Karpas-422 (cell line): ENCODE results near the gene GAB1. TPM values are rescaled to one million over a fixed set of nuclear protein-coding genes. Genes with fewer than 3 reads are reported as not detected.

Experiments used
- DNase-seq: peaks from one replicate; pipeline ENCODE4 v3.0.0-alpha.2; 2015
- H2AFZ ChIP-seq: fragments of 200-600 bp; sonication (generic); 2 replicates; pipeline ENCODE4 v1.6.1; 2014; ENCODE audit warnings: antibody characterized with exemption, low read length, mixed read lengths
- H3K27ac ChIP-seq: fragments of 200-600 bp; sonication (generic); 2 replicates; pipeline ENCODE4 v1.5.1; 2014; ENCODE audit warnings: mild to moderate bottlenecking, low read length, moderate library complexity
- H3K27me3 ChIP-seq: fragments of 200-600 bp; sonication (generic); 2 replicates; pipeline ENCODE4 v1.6.1; 2014; ENCODE audit warnings: low read length, mixed read lengths
- H3K36me3 ChIP-seq: fragments of 200-600 bp; sonication (generic); 2 replicates; pipeline ENCODE4 v1.6.1; 2014; ENCODE audit warnings: low read length, mixed read lengths; ENCODE audit not compliant: insufficient read depth
- H3K4me1 ChIP-seq: fragments of 200-600 bp; sonication (generic); 2 replicates; pipeline ENCODE4 v1.6.1; 2014; ENCODE audit warnings: mild to moderate bottlenecking, low read length, mixed read lengths
- H3K4me2 ChIP-seq: fragments of 200-600 bp; sonication (generic); 2 replicates; pipeline ENCODE4 v1.6.1; 2014; ENCODE audit warnings: low read length, low read depth, mild to moderate bottlenecking; ENCODE audit not compliant: poor library complexity, severe bottlenecking
- H3K4me3 ChIP-seq: fragments of 200-600 bp; sonication (generic); 2 replicates; pipeline ENCODE4 v1.5.1; 2014; ENCODE audit warnings: mild to moderate bottlenecking, antibody characterized with exemption, low read length, mixed read lengths
- H3K79me2 ChIP-seq: fragments of 200-600 bp; sonication (generic); 2 replicates; pipeline ENCODE4 v1.6.1; 2014; ENCODE audit warnings: mild to moderate bottlenecking, low read length, mixed read lengths
- H3K9ac ChIP-seq: fragments of 200-600 bp; sonication (generic); 2 replicates; pipeline ENCODE4 v1.6.0; 2014; ENCODE audit warnings: low read length
- H3K9me2 ChIP-seq: fragments of 200-600 bp; sonication (generic), shearing (Covaris generic); replicated peaks from 2 replicates; pipeline ENCODE4 v1.6.0; 2014; ENCODE audit warnings: mild to moderate bottlenecking, low read length, moderate library complexity; ENCODE audit not compliant: insufficient read depth
- H3K9me3 ChIP-seq: fragments of 300-700, 200-600 bp; sonication (generic); 2 replicates; pipeline ENCODE4 v1.6.1; 2014; ENCODE audit warnings: low read length, mixed read lengths
- H4K20me1 ChIP-seq: fragments of 200-600 bp; sonication (generic); 2 replicates; pipeline ENCODE4 v1.6.1; 2014; ENCODE audit warnings: mild to moderate bottlenecking, antibody characterized with exemption, low read length, low read depth; ENCODE audit not compliant: insufficient read depth
- total RNA-seq: library from RNA; depleted of rRNA; stranded (reverse); fragments of >200 nt; shearing (Covaris generic); gene quantifications from 2 replicates; pipeline ENCODE4 v1.2.3, GENCODE V29; 2014; ENCODE audit warnings: low replicate concordance; rRNA removed

GAB1 gene
- total RNA-seq: 0.58 TPM in 1 of 2 replicates, not detected in the other

DNA sequence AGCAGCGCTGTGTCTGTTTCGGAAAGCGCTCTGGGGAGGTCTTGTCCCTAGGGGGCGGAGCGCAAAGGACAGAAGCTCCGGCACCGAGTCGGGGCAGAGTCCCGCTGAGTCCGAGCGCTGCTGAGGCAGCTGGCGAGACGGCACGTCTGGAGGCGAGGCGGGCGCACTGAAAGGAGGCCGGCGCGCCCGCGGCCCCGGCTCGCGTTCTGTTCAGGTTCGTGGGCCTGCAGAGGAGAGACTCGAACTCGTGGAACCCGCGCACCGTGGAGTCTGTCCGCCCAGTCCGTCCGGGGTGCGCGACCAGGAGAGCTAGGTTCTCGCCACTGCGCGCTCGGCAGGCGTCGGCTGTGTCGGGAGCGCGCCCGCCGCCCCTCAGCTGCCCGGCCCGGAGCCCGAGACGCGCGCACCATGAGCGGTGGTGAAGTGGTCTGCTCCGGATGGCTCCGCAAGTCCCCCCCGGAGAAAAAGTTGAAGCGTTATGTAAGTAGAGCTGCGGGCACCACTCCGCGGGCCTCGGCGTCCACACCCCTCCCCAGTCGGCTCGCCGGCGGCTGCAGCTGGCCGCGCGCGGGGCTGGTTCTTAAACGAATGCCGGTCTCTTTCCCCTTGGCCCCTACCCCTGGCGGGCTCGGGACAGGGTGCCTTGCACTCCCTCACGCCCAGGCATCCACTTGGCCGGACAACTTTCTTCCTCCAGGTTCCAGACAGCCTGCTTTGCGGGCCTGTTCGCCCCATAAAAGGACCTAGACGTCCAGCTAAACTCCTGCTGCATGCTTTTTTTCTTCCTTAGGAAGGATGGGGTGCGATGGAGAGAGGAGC lies at the start of gene GAB1:
TSS of gene GAB1 (plus strand) at position 96 of the 819 bp plus-strand sequence. CDS start at position 409, 313 bp downstream.
- no peak within 1 kb of the TSS for H3K4me2 ChIP-seq
- H3K4me1 ChIP-seq: no peaks in the 10 kb centered on the region
- no peak within 1 kb of the TSS for H2AFZ ChIP-seq
- no peak within 1 kb of the TSS for H3K4me3 ChIP-seq
- H3K79me2 ChIP-seq: no peaks in the 10 kb centered on the region
- DNase-seq: no peak
- no peaks in the 10 kb centered on the region for H3K27me3 ChIP-seq
- H3K9me3 ChIP-seq: no peaks in the 10 kb centered on the region; the same call in 1 of the 2 replicates
- no peak within 1 kb of the TSS for H3K9ac ChIP-seq
- no peaks in the 10 kb centered on the region for H3K9me2 ChIP-seq
- no peaks in the 10 kb centered on the region for H4K20me1 ChIP-seq
- no peak within 1 kb of the TSS for H3K27ac ChIP-seq
- no peaks in the 10 kb centered on the region for H3K36me3 ChIP-seq

DNA sequence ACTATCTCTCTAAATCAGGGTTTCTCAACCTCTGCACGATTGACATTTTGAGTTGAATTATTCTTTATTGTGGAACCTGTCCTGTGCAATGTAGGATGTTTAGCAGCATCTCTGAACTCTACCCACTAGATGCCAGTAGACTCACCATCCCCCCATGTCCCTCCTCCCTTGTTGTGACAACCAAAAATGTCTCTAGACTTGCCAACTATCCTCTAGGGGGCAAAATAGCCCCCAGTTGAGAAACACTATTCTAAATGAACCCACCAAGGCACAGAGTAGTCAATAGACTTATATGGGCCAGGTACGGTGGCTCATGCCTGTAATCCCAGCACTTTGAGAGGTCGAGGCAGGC lies 49.1 kb upstream of the GAB1 start:
- Histone ChIP-seq H3K9me3 (no peaks in the 10 kb centered on the region), H3K9ac (no peak overlapping the region), H3K4me1 (no peaks in the 10 kb centered on the region), H3K9me2 (no peaks in the 10 kb centered on the region), H4K20me1 (no peaks in the 10 kb centered on the region), H3K36me3 (no peaks in the 10 kb centered on the region), H3K27ac (no peak overlapping the region), H3K4me2 (no peak overlapping the region), H3K4me3 (no peak overlapping the region), H3K79me2 (no peaks in the 10 kb centered on the region), H2AFZ (no peak overlapping the region), H3K27me3 (no peaks in the 10 kb centered on the region)
- no peak for DNase-seq

DNA sequence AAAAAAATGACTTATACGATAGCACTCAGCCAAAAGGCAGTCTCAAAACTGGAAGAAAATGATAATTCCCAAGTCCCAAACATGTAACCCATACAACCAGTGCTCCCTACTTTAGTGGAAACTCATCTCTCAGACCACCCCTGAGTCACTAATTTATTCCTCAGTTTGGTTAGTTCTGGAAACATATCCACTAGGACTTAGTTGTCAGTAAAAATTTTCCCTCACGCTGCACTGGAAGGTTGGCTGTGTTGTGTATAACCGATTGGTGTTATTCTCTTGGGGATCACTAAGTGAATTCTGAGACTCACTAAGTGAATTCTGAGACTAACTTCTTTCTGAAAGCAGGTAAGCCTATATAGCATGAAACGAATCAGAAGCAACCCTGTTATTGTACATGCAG lies 48.5 kb upstream of the GAB1 start:
- no peak for DNase-seq
- Histone ChIP-seq H3K9ac (no peak overlapping the region), H3K9me3 (no peaks in the 10 kb centered on the region), H3K79me2 (no peaks in the 10 kb centered on the region), H3K27me3 (no peaks in the 10 kb centered on the region), H3K4me1 (no peaks in the 10 kb centered on the region), H2AFZ (no peak overlapping the region), H3K36me3 (no peaks in the 10 kb centered on the region), H3K9me2 (no peaks in the 10 kb centered on the region), H4K20me1 (no peaks in the 10 kb centered on the region), H3K4me2 (no peak overlapping the region), H3K27ac (no peak overlapping the region), H3K4me3 (no peak overlapping the region)

DNA sequence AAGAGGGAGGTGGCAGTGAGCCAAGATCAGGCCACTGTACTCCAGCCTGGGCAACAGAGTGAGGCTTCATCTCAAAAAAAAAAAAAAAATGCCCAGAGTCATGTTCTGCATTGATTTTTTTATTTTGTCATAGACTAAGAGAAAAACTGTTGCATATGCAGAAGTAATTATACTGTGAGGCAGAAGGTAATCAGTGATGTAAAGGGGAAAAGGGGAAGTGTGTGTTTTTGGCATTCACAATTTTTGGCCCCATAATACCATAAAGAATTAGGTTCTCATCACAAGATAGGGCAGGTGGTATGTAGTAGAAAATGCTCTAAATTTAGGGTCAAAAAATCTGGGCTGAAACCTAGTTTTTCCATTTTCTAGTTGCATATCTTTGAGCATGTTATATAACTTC lies 47.3 kb upstream of the GAB1 start:
- Histone ChIP-seq H3K9ac (no peak overlapping the region), H3K36me3 (no peaks in the 10 kb centered on the region), H3K4me2 (no peak overlapping the region), H3K4me1 (no peaks in the 10 kb centered on the region), H3K9me3 (no peaks in the 10 kb centered on the region), H3K4me3 (no peak overlapping the region), H3K79me2 (no peaks in the 10 kb centered on the region), H3K9me2 (no peaks in the 10 kb centered on the region), H3K27ac (no peak overlapping the region), H2AFZ (no peak overlapping the region), H3K27me3 (no peaks in the 10 kb centered on the region), H4K20me1 (no peaks in the 10 kb centered on the region)
- no peak for DNase-seq

DNA sequence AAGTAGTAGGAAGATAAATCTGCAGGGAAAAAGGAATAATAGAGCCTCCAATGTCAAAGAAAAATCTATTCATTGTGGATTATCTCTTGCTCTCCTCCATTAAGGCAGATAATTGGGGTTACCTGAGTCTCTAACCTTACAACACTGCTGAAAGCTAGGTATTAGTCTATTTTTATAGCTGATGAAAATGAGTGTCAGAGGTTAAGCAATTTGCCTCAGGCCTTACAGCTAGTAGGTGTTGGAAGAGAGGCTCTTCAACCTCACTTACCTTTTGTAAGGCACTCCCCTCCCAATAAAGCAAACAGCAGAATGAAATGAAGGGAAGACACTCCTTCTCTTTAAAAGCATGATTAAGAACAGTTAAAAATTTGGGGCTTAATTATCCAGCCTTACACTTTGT lies 45.4 kb upstream of the GAB1 start:
- H3K9me2 ChIP-seq: no peaks in the 10 kb centered on the region
- no peak for DNase-seq

DNA sequence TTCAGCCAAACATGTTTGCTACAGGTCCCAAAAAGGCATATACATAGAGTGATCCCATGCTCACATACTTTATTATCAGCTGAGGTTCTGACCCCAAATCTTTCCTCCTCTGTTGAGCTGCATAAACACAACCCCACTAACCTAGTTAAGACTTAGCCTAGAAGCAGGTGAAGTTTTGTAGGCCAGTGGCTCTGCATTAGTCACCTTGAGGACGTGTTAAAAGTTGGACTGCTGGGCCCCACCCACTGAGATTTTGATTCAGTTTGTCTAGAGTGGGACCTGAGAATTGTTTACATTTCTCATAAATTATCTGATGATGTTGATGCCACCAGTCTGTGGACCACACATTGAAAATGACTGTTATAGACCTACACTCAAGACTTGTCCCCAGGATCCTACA lies 43.8 kb upstream of the GAB1 start:
- Histone ChIP-seq H3K27me3 (no peaks in the 10 kb centered on the region), H3K4me1 (no peaks in the 10 kb centered on the region), H2AFZ (no peak overlapping the region), H3K4me2 (no peak overlapping the region), H3K4me3 (no peak overlapping the region), H3K36me3 (no peaks in the 10 kb centered on the region), H3K9me2 (no peaks in the 10 kb centered on the region), H3K79me2 (no peaks in the 10 kb centered on the region), H3K27ac (no peak overlapping the region), H3K9ac (no peak overlapping the region), H3K9me3 (no peaks in the 10 kb centered on the region), H4K20me1 (no peaks in the 10 kb centered on the region; the same call in 1 of the 2 replicates)
- no peak for DNase-seq

More for the DNA sequence above, 45.4 kb upstream of the GAB1 start:
- no peaks in the 10 kb centered on the region for H3K36me3 ChIP-seq
- H3K9ac ChIP-seq: no peak overlapping the region
- H3K9me3 ChIP-seq: no peaks in the 10 kb centered on the region
- no peaks in the 10 kb centered on the region for H3K27me3 ChIP-seq
- H3K4me1 ChIP-seq: no peaks in the 10 kb centered on the region
- H3K4me3 ChIP-seq: no peak overlapping the region
- no peaks in the 10 kb centered on the region for H3K79me2 ChIP-seq
- no peaks in the 10 kb centered on the region for H4K20me1 ChIP-seq
- H2AFZ ChIP-seq: no peak overlapping the region
- H3K27ac ChIP-seq: no peak overlapping the region
- H3K4me2 ChIP-seq: no peak overlapping the region

DNA sequence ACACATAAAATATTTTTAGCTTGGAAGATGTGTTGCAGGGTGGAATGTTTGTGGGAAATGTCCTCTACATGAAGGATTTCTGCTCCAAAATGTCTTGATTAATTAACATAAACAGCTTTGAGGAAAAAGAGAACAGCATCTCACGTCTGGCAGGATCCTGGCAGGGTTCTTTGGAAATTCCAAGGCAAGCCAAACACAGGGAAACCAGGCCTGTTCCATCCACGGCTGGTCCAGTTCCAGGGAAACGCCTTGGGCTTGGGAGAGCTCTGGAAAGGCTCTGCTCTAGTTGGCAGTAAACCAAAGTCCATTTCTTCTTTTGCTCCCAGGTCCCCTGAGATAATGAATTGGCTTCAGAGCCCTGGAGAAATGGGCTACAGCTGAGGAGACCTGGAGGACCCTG lies 42.4 kb upstream of the GAB1 start:
- no peak overlapping the region for H3K4me2 ChIP-seq
- H3K9me3 ChIP-seq: no peaks in the 10 kb centered on the region
- H2AFZ ChIP-seq: no peak overlapping the region
- H4K20me1 ChIP-seq: no peaks in the 10 kb centered on the region; the same call in 1 of the 2 replicates
- H3K27me3 ChIP-seq: no peaks in the 10 kb centered on the region
- H3K9ac ChIP-seq: no peak overlapping the region
- no peaks in the 10 kb centered on the region for H3K9me2 ChIP-seq
- H3K36me3 ChIP-seq: no peaks in the 10 kb centered on the region
- H3K4me3 ChIP-seq: no peak overlapping the region
- DNase-seq: no peak
- no peaks in the 10 kb centered on the region for H3K79me2 ChIP-seq
- no peak overlapping the region for H3K27ac ChIP-seq
- H3K4me1 ChIP-seq: no peaks in the 10 kb centered on the region

DNA sequence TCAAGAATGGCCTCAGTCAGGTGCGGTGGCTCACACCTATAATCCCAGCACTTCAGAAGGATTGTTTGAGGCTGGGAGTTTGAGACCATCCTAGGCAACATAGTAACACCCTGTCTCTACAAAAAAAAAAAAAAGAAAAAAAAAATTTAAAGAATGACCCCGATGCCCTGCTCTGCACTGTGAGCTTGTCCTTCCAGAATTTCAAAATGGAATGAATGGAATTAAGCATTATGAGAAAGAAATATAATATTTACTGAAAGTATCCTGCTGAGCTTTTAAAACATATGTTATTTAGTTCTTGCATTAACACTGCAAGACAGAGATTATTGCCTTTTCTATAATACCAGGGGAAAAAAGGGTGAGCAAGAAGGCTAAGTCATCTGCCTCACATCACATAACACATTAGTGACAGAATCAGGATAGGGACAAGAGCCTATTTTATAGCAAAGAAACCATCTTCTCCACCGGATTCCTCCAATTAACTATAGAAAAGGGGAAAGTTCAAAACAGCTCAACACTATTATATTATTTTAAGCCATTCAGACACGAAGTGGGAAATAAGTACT lies 41.9 kb upstream of the GAB1 start:
- Histone ChIP-seq H4K20me1 (no peaks in the 10 kb centered on the region; the same call in 1 of the 2 replicates), H2AFZ (no peak overlapping the region), H3K27me3 (no peaks in the 10 kb centered on the region), H3K36me3 (no peaks in the 10 kb centered on the region), H3K27ac (no peak overlapping the region), H3K9me2 (no peaks in the 10 kb centered on the region), H3K4me2 (no peak overlapping the region), H3K4me3 (no peak overlapping the region), H3K9ac (no peak overlapping the region), H3K9me3 (no peaks in the 10 kb centered on the region), H3K79me2 (no peaks in the 10 kb centered on the region), H3K4me1 (no peaks in the 10 kb centered on the region)
- no peak for DNase-seq
